Chondrocyte (in vitro differentiated cells): ENCODE results near the gene BSG. TPM values are rescaled to one million over a fixed set of nuclear protein-coding genes. Genes with fewer than 3 reads are reported as not detected.
A peak's percentile ranks its signal among the peaks of the same experiment; 100 is the strongest.
"Not testable (repeated sequence)": the region's sequence is repeated elsewhere in the genome, so short reads cannot be mapped to it uniquely, and the experiment has no call there.

ENCODE experiments used
- DNase-seq: peaks from one replicate; pipeline ENCODE4 v3.0.0; 2021; ENCODE audit warnings: mixed read lengths, low spot score
- H3K27ac Mint-ChIP-seq: one replicate; pipeline ENCODE4 v1.8.0; 2021; ENCODE audit warnings: mild to moderate bottlenecking, moderate library complexity, mixed read lengths; ENCODE audit not compliant: unreplicated experiment
- H3K27me3 Mint-ChIP-seq: 2 replicates; pipeline ENCODE4 v1.8.0; 2021; ENCODE audit warnings: low read depth, mixed read lengths
- H3K36me3 Mint-ChIP-seq: 2 replicates; pipeline ENCODE4 v1.8.0; 2021; ENCODE audit warnings: low read depth, mixed read lengths
- H3K4me1 Mint-ChIP-seq: 2 replicates; pipeline ENCODE4 v1.8.0; 2021; ENCODE audit warnings: low read depth, mild to moderate bottlenecking, mixed read lengths
- H3K4me3 Mint-ChIP-seq: one replicate; pipeline ENCODE4 v1.8.0; 2021; ENCODE audit warnings: mild to moderate bottlenecking, moderate library complexity, mixed read lengths; ENCODE audit not compliant: unreplicated experiment
- H3K9me3 Mint-ChIP-seq: 2 replicates; pipeline ENCODE4 v1.8.0; 2021; ENCODE audit warnings: low read depth, mixed read lengths
- CTCF ChIP-seq: fragments of 200-600 bp; sonication (generic); IDR thresholded peaks from 2 replicates; pipeline ENCODE4 v1.5.0; 2021; ENCODE audit warnings: antibody characterized with exemption, mild to moderate bottlenecking, moderate library complexity
- total RNA-seq: library from RNA; stranded (reverse); gene quantifications from 3 replicates; pipeline ENCODE4 v1.2.1, GENCODE V29; 2021

The BSG gene
- total RNA-seq, 1 donor from 2014 or later = 440 TPM

- peak; percentile 88 for DNase-seq
- Mint-ChIP-seq H3K27ac (no peak overlapping the region), H3K9me3 (no peaks in the 10 kb centered on the region), H3K36me3 (peaks cover 7% of the 10 kb centered on the region), H3K27me3 (no peaks in the 10 kb centered on the region), H3K4me1 (peaks cover 15% of the 10 kb centered on the region), H3K4me3 (no peak overlapping the region)
- no peak for TF ChIP-seq CTCF
These were observed 51.0 kb downstream of the BSG start for GRCh38 chr19:623175-623916.

- H3K4me3 Mint-ChIP-seq = no peak overlapping the region
- peaks cover 15% of the 10 kb centered on the region for H3K4me1 Mint-ChIP-seq
- H3K9me3 Mint-ChIP-seq = no peaks in the 10 kb centered on the region
- peak overlapping the region; percentile 75 for H3K27ac Mint-ChIP-seq
- H3K27me3 Mint-ChIP-seq = no peaks in the 10 kb centered on the region
- peaks cover 6% of the 10 kb centered on the region for H3K36me3 Mint-ChIP-seq
- DNase-seq = peak; percentile 87
- no peak for TF ChIP-seq CTCF
These were observed 51.6 kb downstream of the BSG start for GRCh38 chr19:623974-624373.

GRCh38 chr19:624433-625109 lies 52.2 kb downstream of the BSG start:
- no peak for TF ChIP-seq CTCF
- Mint-ChIP-seq H3K4me1 (peaks cover 15% of the 10 kb centered on the region), H3K4me3 (no peak overlapping the region), H3K27ac (peak overlapping the region; percentile 75), H3K27me3 (no peaks in the 10 kb centered on the region), H3K9me3 (no peaks in the 10 kb centered on the region), H3K36me3 (peaks cover 7% of the 10 kb centered on the region)
- no peak for DNase-seq

- H3K27ac Mint-ChIP-seq = no peak overlapping the region
- no peak overlapping the region for H3K4me3 Mint-ChIP-seq
- DNase-seq = no peak
- no peaks in the 10 kb centered on the region for H3K27me3 Mint-ChIP-seq
- TF ChIP-seq CTCF = no peak
- H3K4me1 Mint-ChIP-seq = peaks cover 16% of the 10 kb centered on the region
- no peaks in the 10 kb centered on the region for H3K9me3 Mint-ChIP-seq
- peaks cover 10% of the 10 kb centered on the region for H3K36me3 Mint-ChIP-seq
These were observed 52.9 kb downstream of the BSG start for GRCh38 chr19:625257-625656.

GRCh38 chr19:626566-626965 lies 54.2 kb downstream of the BSG start:
- DNase-seq, H3K27me3 Mint-ChIP-seq, H3K27ac Mint-ChIP-seq, H3K9me3 Mint-ChIP-seq, H3K4me3 Mint-ChIP-seq: not testable (repeated sequence)
- H3K4me1 Mint-ChIP-seq = peaks cover 20% of the 10 kb centered on the region
- peaks cover 13% of the 10 kb centered on the region for H3K36me3 Mint-ChIP-seq
